GM18873 (cell line): Measurements from ENCODE around the gene IFI27L2.

Experiments used
- ATAC-seq: cut with Tn5 transposase; IDR thresholded peaks from one replicate; pipeline ENCODE4 v1.9.1; 2021; ENCODE audit warnings: mild to moderate bottlenecking, moderate library complexity, moderate number of reproducible peaks; ENCODE audit not compliant: unreplicated experiment, low FRiP score

The IFI27L2 gene

GRCh38 chr14:94124582-94125377 lies 4.6 kb downstream of the IFI27L2 start:
- no peak for ATAC-seq

GRCh38 chr14:94123868-94124267 lies 5.5 kb downstream of the IFI27L2 start:
- no peak for ATAC-seq

GRCh38 chr14:94123296-94123695 lies 6.1 kb downstream of the IFI27L2 start:
- no peak for ATAC-seq

GRCh38 chr14:94122438-94122837 lies 7.0 kb downstream of the IFI27L2 start:
- ATAC-seq, result no peak

GRCh38 chr14:94121485-94121884 lies 7.9 kb downstream of the IFI27L2 start:
- ATAC-seq, result no peak

GRCh38 chr14:94120667-94121340 lies 8.6 kb downstream of the IFI27L2 start:
- no peak for ATAC-seq

GRCh38 chr14:94119071-94119470 lies 10.3 kb downstream of the IFI27L2 start:
- no peak for ATAC-seq

- ATAC-seq, result no peak
These were observed 11.5 kb downstream of the IFI27L2 start for GRCh38 chr14:94117856-94118255.

GRCh38 chr14:94116701-94117100 lies 12.7 kb downstream of the IFI27L2 start:
- no peak for ATAC-seq

- no peak for ATAC-seq
These were observed 13.8 kb downstream of the IFI27L2 start for GRCh38 chr14:94115631-94116030.

- no peak for ATAC-seq
These were observed 14.3 kb downstream of the IFI27L2 start for GRCh38 chr14:94115058-94115591.

GRCh38 chr14:94114589-94115057 lies 14.8 kb downstream of the IFI27L2 start:
- ATAC-seq, result no peak

GRCh38 chr14:94113908-94114588 lies 15.4 kb downstream of the IFI27L2 start:
- ATAC-seq, result no peak

- ATAC-seq, result no peak
These were observed 15.9 kb downstream of the IFI27L2 start for GRCh38 chr14:94113490-94113889.

- ATAC-seq, result no peak
These were observed 16.3 kb downstream of the IFI27L2 start for GRCh38 chr14:94113073-94113472.

- no peak for ATAC-seq
These were observed 16.8 kb downstream of the IFI27L2 start for GRCh38 chr14:94112513-94113063.

GRCh38 chr14:94111276-94112095 lies 17.9 kb downstream of the IFI27L2 start:
- ATAC-seq, result no peak

- ATAC-seq, result no peak
These were observed 18.7 kb downstream of the IFI27L2 start, which contains the start of gene IFI27 for GRCh38 chr14:94110552-94111181. IFI27 (plus strand) TSS chr14:94110736.

GRCh38 chr14:94109915-94110250 lies 19.5 kb downstream of the IFI27L2 start:
- no peak for ATAC-seq
